ENCODE measurements around the gene C16orf90. TPM values are rescaled to one million over a fixed set of nuclear protein-coding genes. Genes with fewer than 3 reads are reported as not detected.

Gene C16orf90
- total RNA-seq, 4 donors from 2014 or later: not detected

DNA sequence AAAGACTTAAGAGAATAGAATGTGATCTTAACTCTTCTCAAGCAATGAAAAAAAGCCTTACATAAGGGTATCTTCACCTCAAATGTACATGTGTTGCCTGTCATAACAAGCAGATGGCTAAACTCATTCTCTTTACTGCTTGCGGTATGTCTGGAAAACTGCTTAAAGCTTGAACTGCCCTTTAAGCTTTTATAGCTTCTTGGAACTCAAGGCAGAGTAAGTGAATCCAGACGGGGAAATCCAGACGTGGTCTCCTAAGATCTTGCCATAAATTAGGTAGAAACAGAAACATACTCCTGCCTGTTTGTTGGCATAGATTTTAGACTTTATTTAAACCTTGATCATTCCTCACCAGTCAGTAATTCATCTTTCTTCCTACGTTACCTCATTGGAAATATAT lies 25.1 kb upstream of the C16orf90 start:
- TF ChIP-seq, protein P1, sequence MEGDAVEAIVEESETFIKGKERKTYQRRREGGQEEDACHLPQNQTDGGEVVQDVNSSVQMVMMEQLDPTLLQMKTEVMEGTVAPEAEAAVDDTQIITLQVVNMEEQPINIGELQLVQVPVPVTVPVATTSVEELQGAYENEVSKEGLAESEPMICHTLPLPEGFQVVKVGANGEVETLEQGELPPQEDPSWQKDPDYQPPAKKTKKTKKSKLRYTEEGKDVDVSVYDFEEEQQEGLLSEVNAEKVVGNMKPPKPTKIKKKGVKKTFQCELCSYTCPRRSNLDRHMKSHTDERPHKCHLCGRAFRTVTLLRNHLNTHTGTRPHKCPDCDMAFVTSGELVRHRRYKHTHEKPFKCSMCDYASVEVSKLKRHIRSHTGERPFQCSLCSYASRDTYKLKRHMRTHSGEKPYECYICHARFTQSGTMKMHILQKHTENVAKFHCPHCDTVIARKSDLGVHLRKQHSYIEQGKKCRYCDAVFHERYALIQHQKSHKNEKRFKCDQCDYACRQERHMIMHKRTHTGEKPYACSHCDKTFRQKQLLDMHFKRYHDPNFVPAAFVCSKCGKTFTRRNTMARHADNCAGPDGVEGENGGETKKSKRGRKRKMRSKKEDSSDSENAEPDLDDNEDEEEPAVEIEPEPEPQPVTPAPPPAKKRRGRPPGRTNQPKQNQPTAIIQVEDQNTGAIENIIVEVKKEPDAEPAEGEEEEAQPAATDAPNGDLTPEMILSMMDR (IDR thresholded peaks at IDR 0.05): no peak
- no peak for TF ChIP-seq POLR2A (IDR thresholded peaks at IDR 0.05)
- Histone ChIP-seq H3K36me3 (peaks cover 8 to 96% (median 8%) of the 10 kb centered on the region in 3 donors), H3K27me3 (no peaks in the 10 kb centered on the region), H3K27ac (no peak overlapping the region), H3K9me3 (no peaks in the 10 kb centered on the region), H3K4me3 (no peak overlapping the region), H3K4me1 (no peaks in the 10 kb centered on the region)
- no peak for DNase-seq
- 72 to 74% methylated on average over 4 of the region's 4 CpGs for WGBS, 2 donors
- intact Hi-C loops (cut with DNase I): no loop called here

DNA sequence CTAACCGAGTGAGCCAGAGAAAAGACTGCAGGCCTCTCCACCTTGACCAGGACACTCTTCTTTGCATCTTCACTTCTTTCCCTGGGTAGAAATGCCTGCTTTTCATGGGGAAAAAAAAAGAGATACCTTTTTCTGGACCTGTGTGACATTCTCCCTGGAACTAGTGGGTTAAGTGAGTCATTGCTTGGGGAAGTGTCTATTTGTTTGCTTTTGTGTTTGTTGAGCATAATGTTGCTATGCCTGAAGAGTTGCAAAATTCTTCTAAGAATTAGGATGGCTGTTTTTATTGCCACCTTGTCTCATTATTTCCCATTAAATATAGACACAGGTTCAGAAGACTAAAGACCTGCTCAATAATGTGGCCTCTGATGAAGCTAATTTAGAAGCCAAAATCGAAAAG lies 24.3 kb upstream of the C16orf90 start:
- WGBS, 2 donors: 83 to 97% methylated on average over 2 of the region's 2 CpGs
- no peaks in the 10 kb centered on the region for H3K27me3 ChIP-seq
- H3K27ac ChIP-seq: no peak overlapping the region
- DNase-seq: no peak
- no peak overlapping the region for H3K4me3 ChIP-seq
- no peaks in the 10 kb centered on the region for H3K9me3 ChIP-seq
- no peaks in the 10 kb centered on the region for H3K4me1 ChIP-seq
- TF ChIP-seq, protein P1 (IDR thresholded peaks at IDR 0.05): no peak
- TF ChIP-seq POLR2A (IDR thresholded peaks at IDR 0.05): no peak
- peaks cover 8 to 96% (median 8%) of the 10 kb centered on the region in 3 donors for H3K36me3 ChIP-seq
- intact Hi-C loops (cut with DNase I): no loop called here

DNA sequence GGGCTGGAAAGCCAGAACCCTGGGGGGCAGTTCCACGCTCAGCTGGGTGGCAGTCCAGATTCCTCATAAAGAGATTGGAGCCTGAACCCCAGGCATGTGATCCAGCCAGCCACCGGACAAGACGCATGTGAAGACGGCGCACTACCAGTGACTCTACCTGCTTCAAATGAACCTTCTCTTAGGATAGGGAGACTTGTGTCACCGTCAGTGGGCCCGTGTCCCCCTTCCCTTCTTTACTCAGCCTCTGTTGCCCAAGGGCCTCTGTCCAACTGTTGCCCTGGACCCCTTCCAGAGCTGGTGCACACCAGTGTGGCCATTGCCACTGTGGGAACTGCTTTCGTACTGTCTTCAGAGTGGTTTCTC lies 23.7 kb upstream of the C16orf90 start:
- WGBS, 2 donors: 94 to 98% methylated on average over 6 to 8 of the region's 8 CpGs
- H3K36me3 ChIP-seq: peaks cover 8 to 98% (median 8%) of the 10 kb centered on the region in 3 donors
- no peak overlapping the region for H3K4me3 ChIP-seq

DNA sequence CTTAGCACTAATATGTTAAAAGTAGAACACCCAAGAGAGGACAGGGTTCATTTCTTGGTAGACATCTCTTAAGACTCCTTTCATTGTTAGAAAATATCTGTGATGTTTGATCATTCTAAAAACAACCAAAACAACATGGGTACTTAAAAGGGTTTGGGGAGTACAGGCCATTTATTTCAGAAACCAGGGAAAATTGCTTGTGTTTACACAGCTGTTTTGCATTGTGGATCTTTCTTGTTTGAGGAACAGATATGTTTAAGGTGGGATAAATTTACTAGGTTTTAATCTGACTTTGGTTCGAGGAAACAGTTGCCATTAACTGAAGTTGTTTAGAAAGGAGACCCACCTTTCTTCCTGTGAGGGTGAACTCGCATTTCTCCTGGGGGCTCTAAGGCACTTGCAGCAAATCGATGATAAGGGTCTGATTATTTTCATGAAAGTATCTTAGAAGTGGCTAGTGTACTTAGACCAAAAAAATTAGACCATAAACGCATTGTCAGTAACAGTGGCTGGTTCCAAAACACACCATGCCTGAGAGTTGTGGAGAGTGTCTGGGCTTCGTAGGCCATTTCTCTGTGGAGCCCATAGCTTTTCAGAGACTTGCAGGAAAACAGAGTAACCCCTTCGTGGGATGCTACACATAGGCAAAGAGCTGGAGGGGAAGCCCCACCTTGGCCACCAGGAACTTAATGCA lies 23.1 kb upstream of the C16orf90 start:
- Histone ChIP-seq H3K27me3 (no peaks in the 10 kb centered on the region), H3K27ac (no peak overlapping the region), H3K36me3 (peaks cover 7 to 98% (median 8%) of the 10 kb centered on the region in 3 donors), H3K9me3 (no peaks in the 10 kb centered on the region), H3K4me1 (no peaks in the 10 kb centered on the region), H3K4me3 (no peak overlapping the region)
- DNase-seq: no peak
- 71 to 82% methylated on average over 6 of the region's 6 CpGs for WGBS, 2 donors
- intact Hi-C loops (cut with DNase I): no loop called here
- no peak for TF ChIP-seq POLR2A (IDR thresholded peaks at IDR 0.05)

More for the DNA sequence above, 23.7 kb upstream of the C16orf90 start:
- Histone ChIP-seq H3K9me3 (no peaks in the 10 kb centered on the region), H3K27me3 (no peaks in the 10 kb centered on the region), H3K27ac (no peak overlapping the region), H3K4me1 (no peaks in the 10 kb centered on the region)
- intact Hi-C loops (cut with DNase I): no loop called here
- no peak for DNase-seq
- no peak for TF ChIP-seq POLR2A (IDR thresholded peaks at IDR 0.05)
- TF ChIP-seq, protein P1 (IDR thresholded peaks at IDR 0.05): no peak

DNA sequence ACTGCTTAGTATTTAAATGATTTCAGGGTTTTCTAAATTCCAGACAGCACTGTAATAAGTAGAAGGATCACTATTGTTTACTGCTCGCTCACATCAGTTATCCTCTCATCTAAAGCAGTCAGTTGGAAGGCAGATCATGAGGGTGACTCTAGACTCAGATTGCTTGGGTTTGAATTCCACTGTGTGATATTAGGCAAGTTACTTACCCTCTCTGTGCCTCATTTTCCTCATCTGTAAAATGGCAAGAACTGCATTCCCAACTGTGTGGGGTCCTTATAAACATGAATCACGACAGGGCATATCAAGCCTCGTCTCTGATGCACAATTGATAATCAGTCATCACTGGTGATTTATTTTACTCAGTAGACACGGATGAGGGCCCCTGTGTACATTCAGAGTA lies 20.6 kb upstream of the C16orf90 start:
- H3K4me3 ChIP-seq: no peak overlapping the region
- DNase-seq: no peak
- TF ChIP-seq, protein P1 (IDR thresholded peaks at IDR 0.05): no peak
- TF ChIP-seq POLR2A (IDR thresholded peaks at IDR 0.05): no peak
- WGBS, 2 donors: 95 to 97% methylated on average over 4 of the region's 4 CpGs
- intact Hi-C loops (cut with DNase I): no loop called here
- no peaks in the 10 kb centered on the region for H3K4me1 ChIP-seq
- no peak overlapping the region for H3K27ac ChIP-seq
- H3K36me3 ChIP-seq: peaks cover 6 to 100% (median 7%) of the 10 kb centered on the region in 3 donors
- no peaks in the 10 kb centered on the region for H3K27me3 ChIP-seq
- H3K9me3 ChIP-seq: no peaks in the 10 kb centered on the region
